Measurements from ENCODE around the gene PKIB.
"Not testable (repeated sequence)": the region's sequence is repeated elsewhere in the genome, so short reads cannot be mapped to it uniquely, and the experiment has no call there.

Gene PKIB

DNA sequence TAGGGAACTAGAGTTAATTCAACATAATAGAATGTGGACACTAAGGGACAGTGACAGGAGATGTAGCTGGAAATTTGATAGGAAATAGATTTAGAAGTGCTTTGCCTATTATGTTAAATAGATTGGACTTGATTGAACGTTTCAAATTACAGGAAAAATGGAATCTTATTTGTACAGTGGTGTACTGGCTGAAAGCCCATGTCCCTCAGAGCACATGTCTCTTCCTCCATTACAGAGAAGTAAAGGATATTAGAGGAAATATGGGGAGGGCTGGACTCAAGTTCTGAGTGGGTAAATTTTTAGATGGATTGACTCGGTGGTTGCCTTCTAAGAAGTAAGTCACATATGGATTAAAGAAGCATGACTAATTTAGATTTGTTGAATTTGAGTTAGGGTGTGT, 11.4 kb downstream of the PKIB start:
- no peak for DNase-seq (ENCODE audit: low spot score)

DNA sequence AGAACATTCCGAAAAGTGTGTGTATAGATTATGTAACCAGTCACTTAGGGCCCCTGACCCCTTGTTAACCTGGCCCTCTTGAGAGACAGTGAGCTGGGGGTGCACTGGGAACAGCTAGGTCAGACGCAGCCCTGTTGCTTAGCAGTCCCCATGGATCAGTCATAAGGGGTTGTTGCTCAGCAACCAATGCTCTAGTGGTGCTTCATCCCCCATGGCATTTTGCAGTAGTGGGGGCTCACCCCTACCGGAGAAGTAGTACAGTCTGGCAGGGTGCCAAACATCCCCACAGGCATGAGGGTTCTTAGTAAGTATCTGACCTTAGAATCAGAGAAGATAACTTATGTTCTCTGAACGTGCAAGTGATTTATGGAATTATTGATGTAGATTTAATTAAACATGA, 12.3 kb downstream of the PKIB start:
- DNase-seq (ENCODE audit: low spot score) = no peak

DNA sequence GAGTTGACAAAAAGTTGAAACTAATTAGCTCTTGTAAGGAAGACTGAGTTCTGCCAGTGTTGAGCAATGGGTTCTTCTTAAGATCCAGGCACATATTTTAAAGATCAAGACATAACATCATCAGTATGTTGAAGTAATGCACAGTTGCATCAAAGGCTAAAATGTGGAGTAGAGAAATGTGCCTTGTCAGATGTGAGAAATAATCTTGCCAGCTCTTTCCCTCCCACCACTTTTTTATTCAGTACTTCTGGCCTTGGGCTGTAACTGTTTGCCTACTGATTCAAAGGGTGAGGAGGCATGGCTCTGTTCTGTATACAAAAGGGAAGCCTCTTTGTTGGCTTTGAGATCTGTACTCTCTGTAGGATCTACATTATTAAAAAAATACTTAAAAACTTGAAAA, 13.1 kb downstream of the PKIB start:
- DNase-seq (ENCODE audit: low spot score) = no peak

DNA sequence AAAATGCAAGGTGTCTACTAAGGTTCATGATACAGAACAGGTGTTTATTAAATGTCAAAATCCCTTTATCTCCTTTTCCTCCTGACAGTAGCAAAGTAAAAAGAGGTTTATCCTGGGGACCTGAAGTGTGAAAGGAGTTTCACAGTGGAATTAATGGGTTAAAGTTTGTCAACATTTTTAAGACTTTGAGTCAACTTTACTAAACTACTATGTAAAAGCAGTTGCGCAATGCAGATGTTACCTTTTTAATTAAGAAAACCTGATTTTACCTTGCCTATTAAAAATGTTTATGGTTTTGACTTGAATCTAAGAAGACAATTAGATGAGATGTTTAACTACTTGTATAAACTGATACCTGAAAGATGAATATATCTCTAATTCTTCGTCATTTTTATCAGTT, 14.6 kb downstream of the PKIB start:
- no peak for DNase-seq (ENCODE audit: low spot score)

GRCh38 chr6:122628714-122629113, 18.5 kb downstream of the PKIB start:
- no peak for DNase-seq (ENCODE audit: low spot score)

DNA sequence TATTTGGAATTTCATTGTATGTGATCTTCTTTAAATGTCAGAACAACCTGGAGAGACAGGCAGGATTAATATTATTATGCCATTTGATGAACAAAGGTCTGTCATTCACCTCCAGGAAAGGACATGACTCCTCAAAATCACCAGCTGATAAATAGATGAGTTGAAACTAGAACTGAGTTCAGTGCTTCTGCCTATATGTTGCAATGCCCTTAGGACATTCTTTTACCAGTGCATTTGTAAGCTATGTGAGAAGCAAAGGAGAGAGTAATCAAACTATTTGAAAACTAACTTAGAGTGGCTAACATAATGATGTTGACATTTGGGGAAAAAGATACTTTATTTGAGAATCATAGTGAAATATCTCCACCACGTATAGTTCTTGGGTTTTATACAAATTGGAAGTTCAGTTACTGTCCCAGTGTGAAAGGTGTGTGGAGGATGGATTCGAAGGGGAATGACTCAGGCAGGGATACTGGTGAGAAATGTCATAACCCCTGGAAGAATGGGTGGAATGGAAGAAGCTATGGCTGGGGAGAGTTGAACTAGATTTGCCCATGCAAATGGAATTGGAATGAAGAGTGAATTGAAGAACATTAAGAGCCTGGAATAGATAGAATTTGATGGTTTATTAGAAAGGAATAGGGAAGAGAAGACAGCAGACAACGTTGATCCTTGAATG, 21.5 kb downstream of the PKIB start:
- DNase-seq (ENCODE audit: low spot score) = no peak

GRCh38 chr6:122640366-122640765, 30.2 kb downstream of the PKIB start:
- no peak for DNase-seq (ENCODE audit: low spot score)

DNA sequence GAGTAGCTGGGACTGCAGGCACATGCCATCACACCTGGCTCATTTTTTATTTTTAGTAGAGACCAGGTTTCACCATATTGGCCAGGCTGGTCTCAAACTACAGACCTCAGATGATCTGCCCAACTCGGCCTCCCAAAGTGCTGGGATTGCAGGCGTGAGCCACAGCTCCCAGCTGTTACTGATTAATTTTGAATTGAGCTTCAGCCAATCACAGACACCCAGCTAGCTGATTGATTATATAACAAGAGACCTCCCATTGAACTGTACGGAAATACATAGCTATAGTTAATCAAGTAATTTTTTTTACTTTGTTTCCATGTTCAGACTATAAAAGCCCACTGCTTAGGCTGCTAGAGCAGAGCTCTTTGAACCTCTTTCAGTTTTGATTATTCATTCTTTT, 31.6 kb downstream of the PKIB start:
- no peak for DNase-seq (ENCODE audit: low spot score)

- DNase-seq (ENCODE audit: low spot score) = not testable (repeated sequence)
These were observed 32.4 kb downstream of the PKIB start for GRCh38 chr6:122642604-122643003.

DNA sequence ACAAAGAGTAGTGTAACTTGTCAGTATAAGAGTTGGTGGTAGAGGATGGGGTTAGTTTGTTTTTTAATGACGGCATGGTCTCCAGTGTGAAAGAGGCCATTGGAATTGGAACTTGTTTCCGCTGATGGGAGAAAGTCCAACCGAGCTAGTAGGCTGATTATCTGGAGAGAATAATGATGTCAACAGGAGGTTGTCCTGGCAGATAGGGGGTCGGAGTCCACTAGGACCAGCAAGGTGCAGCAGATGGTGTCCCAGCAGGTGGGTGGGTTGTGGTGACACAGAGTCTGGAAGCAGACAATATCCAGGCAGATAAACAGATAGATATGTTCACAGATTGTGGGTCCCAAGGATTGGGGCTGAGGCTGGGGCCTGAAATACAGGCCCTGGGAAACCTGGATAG, 35.1 kb downstream of the PKIB start:
- no peak for DNase-seq (ENCODE audit: low spot score)

- DNase-seq (ENCODE audit: low spot score) = no peak
These were observed 37.6 kb downstream of the PKIB start for GRCh38 chr6:122647765-122648164.

GRCh38 chr6:122648726-122649125, 38.5 kb downstream of the PKIB start:
- DNase-seq (ENCODE audit: low spot score) = no peak

- DNase-seq (ENCODE audit: low spot score) = no peak
These were observed 39.5 kb downstream of the PKIB start for GRCh38 chr6:122649701-122650100.

- DNase-seq (ENCODE audit: low spot score) = no peak
These were observed 40.2 kb downstream of the PKIB start for GRCh38 chr6:122650403-122650802.

GRCh38 chr6:122651031-122651430, 40.8 kb downstream of the PKIB start:
- no peak for DNase-seq (ENCODE audit: low spot score)

DNA sequence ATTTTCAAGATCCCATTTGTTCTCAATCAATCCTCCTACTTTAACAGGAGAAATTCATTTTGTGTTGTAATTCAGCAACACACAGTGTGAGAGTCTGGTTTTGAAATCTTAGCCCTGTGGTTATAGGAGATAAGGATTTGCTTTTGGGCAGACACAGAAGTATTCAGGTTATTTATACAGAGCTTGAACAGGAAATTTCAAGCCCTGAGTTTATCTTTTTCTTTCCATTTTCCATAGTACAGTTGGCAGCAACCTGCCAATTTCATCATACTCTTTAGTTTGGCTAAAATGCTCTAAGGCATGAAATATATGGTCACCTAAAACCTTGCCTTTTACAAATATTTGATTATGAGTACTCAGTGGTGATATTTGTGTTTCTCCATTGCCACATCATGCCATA, 41.4 kb downstream of the PKIB start:
- no peak for DNase-seq (ENCODE audit: low spot score)

DNA sequence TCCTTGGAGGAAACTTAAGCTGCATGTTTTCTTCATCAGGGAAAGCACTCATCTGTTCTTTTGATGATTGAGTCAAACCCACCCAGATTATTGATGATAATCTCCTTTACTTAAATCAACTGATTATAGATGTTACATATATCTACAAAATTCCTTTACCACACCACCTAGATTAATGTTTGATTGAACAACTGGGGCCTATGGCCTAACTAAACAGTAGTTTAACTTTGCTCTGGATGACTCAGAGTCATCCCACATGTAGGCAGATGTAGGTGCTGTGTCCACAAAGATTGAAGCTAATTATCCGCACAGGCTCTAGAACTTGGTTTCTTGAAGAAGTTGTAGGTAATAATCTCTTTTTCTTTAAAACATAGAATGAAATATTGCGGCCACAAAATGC, 42.2 kb downstream of the PKIB start:
- no peak for DNase-seq (ENCODE audit: low spot score)

DNA sequence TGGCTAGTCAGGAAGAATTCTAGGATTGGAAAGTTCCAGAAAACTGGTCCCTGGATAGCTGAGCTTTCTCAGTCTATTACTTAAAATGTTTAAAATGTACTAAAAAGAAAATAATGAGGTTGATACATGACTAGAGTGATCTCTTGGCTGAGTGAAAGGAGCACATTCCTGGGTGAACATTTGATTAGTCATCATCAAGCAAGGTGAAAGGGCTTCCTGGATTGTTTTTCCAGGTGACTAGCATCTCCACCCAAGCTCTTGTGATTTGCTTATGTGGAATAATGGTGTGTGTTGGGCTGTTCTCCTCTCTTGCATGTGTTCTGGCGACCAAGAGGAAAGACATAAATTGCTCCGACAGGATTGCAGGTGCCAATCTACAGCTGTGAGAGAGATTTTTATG, 42.9 kb downstream of the PKIB start:
- DNase-seq (ENCODE audit: low spot score) = no peak

- no peak for DNase-seq (ENCODE audit: low spot score)
These were observed 43.8 kb downstream of the PKIB start for GRCh38 chr6:122654012-122654411.

DNA sequence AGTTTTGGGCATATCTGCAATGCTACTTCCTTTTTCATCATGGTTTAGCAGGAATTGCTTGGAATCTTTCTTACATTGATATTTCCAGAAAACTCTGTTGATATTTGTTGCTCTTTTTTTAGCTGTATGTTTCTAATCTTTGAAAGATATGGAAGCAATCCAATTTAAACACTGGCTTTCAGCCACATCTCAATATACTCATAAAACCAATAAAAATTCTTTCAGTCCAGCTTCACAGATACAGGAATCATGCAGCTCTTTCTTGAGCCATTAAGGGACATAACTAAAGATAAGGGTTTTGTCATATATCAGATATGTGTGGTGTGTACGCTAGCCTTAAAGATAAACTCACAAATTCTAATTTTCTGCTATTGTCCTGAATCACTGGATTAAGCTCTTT, 47.4 kb downstream of the PKIB start:
- no peak for DNase-seq (ENCODE audit: low spot score)

GRCh38 chr6:122660296-122660695, 50.1 kb downstream of the PKIB start:
- DNase-seq (ENCODE audit: low spot score) = no peak

- no peak for DNase-seq (ENCODE audit: low spot score)
These were observed 53.8 kb downstream of the PKIB start for GRCh38 chr6:122663981-122664380.

DNA sequence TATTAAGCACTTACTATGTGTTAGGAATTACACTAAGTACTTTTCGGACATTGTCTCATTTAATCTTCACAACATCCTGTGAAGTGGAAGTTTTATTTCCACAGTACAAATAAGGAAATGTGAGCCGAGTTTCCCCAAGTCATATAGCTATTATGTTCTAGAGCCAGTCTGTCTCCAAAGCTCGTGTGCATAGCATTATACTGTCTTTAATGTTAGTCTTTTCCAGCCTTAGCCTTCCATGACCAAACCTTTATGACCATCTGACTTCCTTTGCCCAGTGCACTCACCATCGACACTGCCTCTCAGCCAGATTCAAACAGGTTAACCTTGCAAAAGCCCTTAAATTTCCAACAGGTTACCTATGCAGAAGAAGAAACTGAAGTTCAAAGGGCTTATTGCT, 55.7 kb downstream of the PKIB start:
- DNase-seq (ENCODE audit: low spot score) = no peak

DNA sequence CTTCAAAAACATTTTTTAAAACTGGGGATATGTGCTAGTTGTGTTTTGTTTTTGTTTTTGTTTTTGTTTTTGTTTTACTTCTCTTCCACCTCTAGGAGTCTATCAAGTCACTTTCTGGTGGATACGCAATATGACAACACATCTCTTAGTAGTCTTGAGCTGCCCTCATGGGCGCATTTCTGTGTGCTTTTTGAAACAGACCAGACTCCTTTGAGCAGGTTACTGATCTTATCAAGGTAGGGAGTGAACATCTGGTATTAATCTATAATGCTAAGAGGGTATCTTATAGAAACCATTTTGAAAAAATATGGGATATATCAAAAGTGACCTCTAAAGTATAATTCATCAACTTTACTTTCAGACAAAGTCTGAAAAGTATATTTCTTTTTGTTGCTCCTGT, 56.2 kb downstream of the PKIB start:
- DNase-seq (ENCODE audit: low spot score) = no peak

GRCh38 chr6:122669418-122669817, 59.2 kb downstream of the PKIB start:
- no peak for DNase-seq (ENCODE audit: low spot score)

Measured in germinal center (tissue), 1 donor.